Gastrocnemius medialis (tissue), 4 donors: ENCODE measurements around the gene SLAMF1. TPM values are rescaled to one million over a fixed set of nuclear protein-coding genes. Genes with fewer than 3 reads are reported as not detected.

Experiments used
- ATAC-seq, 2 donors: fragments of 150-250 bp; one replicate each; pipeline ENCODE4 v1.9.1; 2016
- DNase-seq, 2 donors: peaks; one replicate each; pipeline ENCODE4 v3.0.0-alpha.2; 2019
- H3K27ac ChIP-seq, 4 donors: fragments of 200-600 bp; sonication (generic); 1 replicate in 1 of 4; 2 replicates in 3 of 4; pipeline ENCODE4 v1.5.1; 2016 to 2018; ENCODE audit warnings: mild to moderate bottlenecking in 2 of 4, moderate library complexity in 1 of 4
- H3K27me3 ChIP-seq, 3 donors: fragments of 200-600 bp; sonication (generic) in 2 of 3; 1 replicate in 1 of 3; 2 replicates in 2 of 3; pipeline versions ENCODE4 v1.5.1 to v1.6.0; 2016 to 2019; ENCODE audit warnings: mild to moderate bottlenecking in 1 of 3, moderate library complexity in 1 of 3
- H3K36me3 ChIP-seq, 2 donors: fragments of 200-600 bp; sonication (generic) in 1 of 2; one replicate each; pipeline ENCODE4 v1.5.1; 2017 to 2018
- H3K4me1 ChIP-seq, 2 donors: fragments of 200-600 bp; sonication (generic) in 1 of 2; one replicate each; pipeline ENCODE4 v1.5.1; 2016 to 2017; ENCODE audit warnings: mild to moderate bottlenecking in 2 of 2
- H3K4me3 ChIP-seq, 4 donors: fragments of 200-600 bp; sonication (generic) in 3 of 4; 1 replicate in 1 of 4; 2 replicates in 3 of 4; pipeline ENCODE4 v1.5.1; 2016 to 2019; ENCODE audit warnings: mild to moderate bottlenecking in 2 of 4
- H3K9me3 ChIP-seq, 3 donors: fragments of 200-600 bp; sonication (generic) in 2 of 3; 1 replicate in 1 of 3; 2 replicates in 2 of 3; pipeline ENCODE4 v1.5.1; 2016 to 2019
- POLR2A ChIP-seq, 2 donors: fragments of 450-650 bp; IDR thresholded peaks; one replicate each; pipeline ENCODE4 v1.6.1; 2017; ENCODE audit warnings: antibody characterized with exemption in 2 of 2, mild to moderate bottlenecking in 2 of 2, moderate library complexity in 2 of 2
- in situ Hi-C, 4 donors: fragments of 200-750 bp; cut with MboI; loops; one replicate each; pipeline versions ENCODE4 v1.15.0 to v1.8.0; 2017; ENCODE audit warnings: low sequenced_read_pairs in 4 of 4
- intact Hi-C: fragments of 100-400 bp; cut with DNase I; formaldehyde crosslinking; loops from one replicate; pipeline ENCODE4 v1.15.1; 2023; ENCODE audit warnings: low total_unique reads
- total RNA-seq, 4 donors: library from RNA; depleted of rRNA; stranded (reverse); fragments of >200 nt; gene quantifications; one replicate each; pipeline versions ENCODE4 v1.1.0 to v1.2.3, GENCODE V29; 2016
- TF ChIP-seq, protein P1 (sequence below), 5 experiments: fragments of 450-650 bp in 3 of 5; fragments of 200-600 bp in 2 of 5; sonication (generic) in 2 of 5; IDR thresholded peaks in 4 of 5; conservative IDR thresholded peaks in 1 of 5; 1 replicate in 4 of 5; 2 replicates in 1 of 5; pipeline ENCODE4 v1.5.1; 2016 to 2019; ENCODE audit warnings: antibody characterized with exemption in 5 of 5, mild to moderate bottlenecking in 3 of 5, moderate library complexity in 3 of 5

Gene SLAMF1
- total RNA-seq, 4 donors from 2014 or later = not detected

DNA sequence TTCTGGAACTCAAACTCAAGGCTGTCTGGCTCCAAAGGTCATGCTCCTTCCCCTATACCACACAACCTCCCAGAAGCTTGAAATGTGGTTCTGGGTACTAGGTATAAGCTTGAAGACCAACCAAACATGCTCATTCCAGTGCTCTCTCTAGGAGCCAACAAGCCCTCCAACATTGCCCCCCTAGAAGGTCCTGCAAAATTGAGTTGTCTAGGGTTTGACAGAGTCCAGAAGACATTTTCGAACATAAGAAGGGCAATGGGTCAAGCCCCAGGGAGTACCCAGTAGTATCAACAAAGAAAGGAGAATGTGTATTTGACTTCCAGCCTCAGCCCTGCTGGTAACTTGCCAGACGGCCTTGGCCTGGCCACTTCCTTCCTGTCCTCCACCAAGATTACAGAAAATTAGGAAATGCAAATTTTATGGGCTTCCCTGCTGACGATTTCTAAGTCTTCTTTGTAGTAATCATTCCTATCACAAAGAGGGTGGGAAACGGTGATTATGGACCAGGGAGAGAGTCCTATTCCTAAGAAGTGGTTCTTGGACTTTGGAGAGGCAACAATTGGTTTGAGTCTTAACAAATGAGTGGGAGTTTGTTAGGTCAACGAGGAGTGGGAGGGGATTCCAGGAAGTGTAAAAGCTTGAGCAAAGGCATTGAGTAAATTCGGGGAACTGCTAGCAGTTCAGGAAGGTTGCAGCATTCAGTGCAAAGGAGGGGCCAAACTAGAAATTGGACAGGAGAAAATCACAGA is 18.7 kb upstream of the SLAMF1 start:
- no peak for TF ChIP-seq POLR2A (IDR thresholded peaks at IDR 0.05)
- TF ChIP-seq, protein P1, sequence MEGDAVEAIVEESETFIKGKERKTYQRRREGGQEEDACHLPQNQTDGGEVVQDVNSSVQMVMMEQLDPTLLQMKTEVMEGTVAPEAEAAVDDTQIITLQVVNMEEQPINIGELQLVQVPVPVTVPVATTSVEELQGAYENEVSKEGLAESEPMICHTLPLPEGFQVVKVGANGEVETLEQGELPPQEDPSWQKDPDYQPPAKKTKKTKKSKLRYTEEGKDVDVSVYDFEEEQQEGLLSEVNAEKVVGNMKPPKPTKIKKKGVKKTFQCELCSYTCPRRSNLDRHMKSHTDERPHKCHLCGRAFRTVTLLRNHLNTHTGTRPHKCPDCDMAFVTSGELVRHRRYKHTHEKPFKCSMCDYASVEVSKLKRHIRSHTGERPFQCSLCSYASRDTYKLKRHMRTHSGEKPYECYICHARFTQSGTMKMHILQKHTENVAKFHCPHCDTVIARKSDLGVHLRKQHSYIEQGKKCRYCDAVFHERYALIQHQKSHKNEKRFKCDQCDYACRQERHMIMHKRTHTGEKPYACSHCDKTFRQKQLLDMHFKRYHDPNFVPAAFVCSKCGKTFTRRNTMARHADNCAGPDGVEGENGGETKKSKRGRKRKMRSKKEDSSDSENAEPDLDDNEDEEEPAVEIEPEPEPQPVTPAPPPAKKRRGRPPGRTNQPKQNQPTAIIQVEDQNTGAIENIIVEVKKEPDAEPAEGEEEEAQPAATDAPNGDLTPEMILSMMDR (IDR thresholded peaks at IDR 0.05 in 4 of 5, conservative IDR thresholded peaks at IDR 0.05 in 1 of 5) = no peak
- Histone ChIP-seq H3K27me3 (peaks cover 0 to 4% (median 0%) of the 10 kb centered on the region in 3 donors), H3K4me1 (no peaks in the 10 kb centered on the region), H3K36me3 (no peaks in the 10 kb centered on the region), H3K9me3 (no peaks in the 10 kb centered on the region), H3K4me3 (no peak overlapping the region), H3K27ac (peak overlapping the region in 2 of 4 donors; percentile 8 to 17)
- intact Hi-C loops (no loop called here), in situ Hi-C loops (no loop called here)
- DNase-seq = no peak
- no peak for ATAC-seq

DNA sequence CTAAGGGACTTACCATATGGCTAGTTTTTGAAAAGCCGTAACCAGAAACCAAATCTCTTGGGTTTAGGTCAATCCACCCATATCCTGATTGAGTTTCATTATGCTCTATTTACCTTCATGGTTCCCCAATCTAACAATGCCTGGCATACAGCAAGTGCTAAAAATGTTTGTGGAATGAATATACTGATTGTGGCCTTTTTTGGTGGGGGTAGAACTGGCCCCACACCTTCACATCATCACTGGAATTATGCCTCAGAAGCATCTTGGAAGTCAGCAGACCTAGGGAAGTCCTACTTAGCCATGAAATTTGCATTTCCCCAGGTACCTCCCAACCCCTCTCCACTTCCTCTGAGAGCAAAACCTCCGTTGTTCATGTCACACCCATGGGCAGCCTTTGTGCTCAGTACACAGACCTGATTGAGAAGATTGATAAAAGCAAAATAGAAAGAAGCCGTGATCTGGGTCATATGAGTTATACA is 17.8 kb upstream of the SLAMF1 start:
- DNase-seq (no peak), ATAC-seq (no peak)
- Histone ChIP-seq H3K4me1 (no peaks in the 10 kb centered on the region), H3K4me3 (no peak overlapping the region), H3K9me3 (no peaks in the 10 kb centered on the region), H3K27me3 (peaks cover 0 to 4% (median 0%) of the 10 kb centered on the region in 3 donors), H3K36me3 (no peaks in the 10 kb centered on the region), H3K27ac (no peak overlapping the region)
- in situ Hi-C loops = no loop called here
- no peak for TF ChIP-seq POLR2A (IDR thresholded peaks at IDR 0.05)
- TF ChIP-seq, protein P1 (IDR thresholded peaks at IDR 0.05 in 4 of 5, conservative IDR thresholded peaks at IDR 0.05 in 1 of 5) = no peak
- intact Hi-C loops = no loop called here

DNA sequence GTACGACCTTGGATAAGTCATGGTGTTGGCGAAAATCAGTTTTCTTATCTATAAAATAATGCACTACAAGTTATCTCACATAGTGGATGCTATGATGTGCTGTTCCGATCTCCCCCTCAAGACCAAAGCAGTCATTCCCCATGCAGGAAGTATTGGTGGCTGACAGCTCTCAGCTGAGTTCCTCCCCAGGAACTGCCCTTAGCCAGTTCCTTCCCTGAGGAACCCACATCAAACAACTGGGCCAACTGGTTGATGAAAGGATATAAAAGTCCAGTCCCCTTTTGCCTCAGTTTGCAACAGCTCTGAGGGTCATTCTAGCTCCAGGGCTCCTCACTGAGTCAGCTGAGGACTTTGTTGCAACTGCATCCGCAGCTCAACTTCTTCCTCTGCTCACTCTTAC is 16.1 kb upstream of the SLAMF1 start:
- DNase-seq = no peak
- H3K36me3 ChIP-seq = no peaks in the 10 kb centered on the region
- no peak for ATAC-seq
- H3K27me3 ChIP-seq = no peaks in the 10 kb centered on the region
- H3K4me1 ChIP-seq = no peaks in the 10 kb centered on the region
- H3K4me3 ChIP-seq = no peak overlapping the region
- intact Hi-C loops = no loop called here
- no peaks in the 10 kb centered on the region for H3K9me3 ChIP-seq
- no peak overlapping the region for H3K27ac ChIP-seq
- in situ Hi-C loops = no loop called here
- no peak for TF ChIP-seq POLR2A (IDR thresholded peaks at IDR 0.05)

DNA sequence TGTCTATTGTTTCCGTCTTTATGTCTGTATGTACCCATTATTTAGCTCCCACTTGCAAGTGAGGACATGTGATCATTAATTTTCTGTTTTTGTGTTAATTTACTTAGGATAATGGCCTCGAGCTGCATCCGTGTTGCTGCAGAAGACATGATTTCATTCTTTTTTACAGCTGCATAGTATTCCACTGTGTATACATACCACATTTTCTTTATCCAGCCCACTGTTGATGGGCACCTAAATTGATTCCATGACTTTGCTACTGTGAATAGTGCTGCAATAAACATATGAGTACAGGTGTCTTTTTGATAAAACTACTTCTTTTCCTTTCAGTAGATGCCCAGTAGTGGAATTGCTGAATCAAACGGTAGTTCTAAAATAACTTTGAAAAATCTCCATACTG is 12.7 kb upstream of the SLAMF1 start:
- H3K4me3 ChIP-seq = no peak overlapping the region
- no peaks in the 10 kb centered on the region for H3K4me1 ChIP-seq
- no peak overlapping the region for H3K27ac ChIP-seq
- TF ChIP-seq, protein P1 (IDR thresholded peaks at IDR 0.05 in 4 of 5, conservative IDR thresholded peaks at IDR 0.05 in 1 of 5) = no peak
- no peak for TF ChIP-seq POLR2A (IDR thresholded peaks at IDR 0.05)
- ATAC-seq (no peak), DNase-seq (no peak)
- H3K9me3 ChIP-seq = no peaks in the 10 kb centered on the region
- no peaks in the 10 kb centered on the region for H3K27me3 ChIP-seq
- H3K36me3 ChIP-seq = no peaks in the 10 kb centered on the region
- in situ Hi-C loops = no loop called here
- intact Hi-C loops = no loop called here

DNA sequence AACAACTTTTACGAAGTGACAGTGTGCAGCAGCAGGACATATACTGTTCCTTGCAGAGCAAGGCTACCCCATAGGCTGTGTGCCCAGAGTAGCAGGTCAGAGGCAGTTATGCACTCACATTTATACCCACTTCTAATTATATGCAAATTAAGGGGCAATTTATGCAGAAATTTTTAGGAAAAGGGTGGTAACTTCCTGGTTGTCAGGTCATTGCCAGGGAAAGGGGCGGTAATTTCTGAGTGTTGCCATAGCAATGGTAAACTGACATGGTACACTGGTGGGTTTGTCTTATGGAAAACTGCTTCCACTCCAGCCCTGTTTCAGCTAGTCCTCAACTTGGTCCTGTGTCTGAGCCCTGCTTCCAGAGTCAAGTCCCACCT is 12.0 kb upstream of the SLAMF1 start:
- Histone ChIP-seq H3K27ac (no peak overlapping the region), H3K4me1 (no peaks in the 10 kb centered on the region), H3K36me3 (no peaks in the 10 kb centered on the region), H3K9me3 (no peaks in the 10 kb centered on the region), H3K4me3 (no peak overlapping the region), H3K27me3 (no peaks in the 10 kb centered on the region)
- in situ Hi-C loops = no loop called here
- no peak for TF ChIP-seq POLR2A (IDR thresholded peaks at IDR 0.05)
- TF ChIP-seq, protein P1 (IDR thresholded peaks at IDR 0.05 in 4 of 5, conservative IDR thresholded peaks at IDR 0.05 in 1 of 5) = no peak
- DNase-seq = no peak
- intact Hi-C loops = no loop called here
- no peak for ATAC-seq
